Renal cortical epithelial cell (primary cell): ENCODE data around the gene FMOD. TPM values are rescaled to one million over a fixed set of nuclear protein-coding genes. Genes with fewer than 3 reads are reported as not detected.
A peak's percentile ranks its signal among the peaks of the same experiment; 100 is the strongest.

Experiments
- DNase-seq: peaks from one replicate; pipeline ENCODE4 v3.0.0-alpha.2; 2011; ENCODE audit warnings: low read depth
- total RNA-seq: library from RNA; depleted of rRNA; stranded (reverse); fragments of >200 nt; gene quantifications from 2 replicates; pipeline ENCODE4 v1.2.3, GENCODE V29; 2014

FMOD gene
- total RNA-seq, result 1.7 TPM in 1 of 2 replicates, not detected in the other

DNA sequence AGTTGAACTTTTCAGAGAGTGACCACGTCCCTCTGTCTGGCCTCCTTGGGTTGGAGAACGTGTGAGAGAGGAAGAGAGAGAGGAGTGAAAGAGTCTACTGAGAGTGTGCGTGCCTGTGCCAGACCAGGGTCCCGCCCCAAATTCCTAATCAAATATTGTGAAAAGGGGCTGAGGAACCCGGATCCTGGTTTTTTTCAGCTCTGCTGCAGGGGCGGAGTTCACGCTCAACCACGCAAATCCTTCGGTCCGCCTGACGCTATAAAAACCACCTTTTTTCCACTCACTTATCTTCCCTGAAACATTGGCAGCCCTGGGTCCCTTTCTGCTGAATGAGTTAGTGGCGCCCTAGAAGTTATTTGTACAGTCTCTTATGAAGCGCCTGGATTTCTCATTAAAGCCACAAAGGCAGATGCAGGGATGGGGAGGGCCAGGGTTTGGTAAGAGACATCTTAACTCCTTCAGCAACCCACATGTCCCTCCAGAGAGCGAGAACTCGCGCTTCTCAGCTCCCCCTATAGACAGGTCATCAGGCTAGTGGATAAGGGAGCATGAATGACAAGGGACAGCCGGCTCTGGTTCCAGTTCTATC lies at the start of gene FMOD:
FMOD (minus strand) TSS at position 86 of the 589 bp plus-strand sequence. CDS start 2,852 bp downstream, outside the sequence.
- peak; percentile 36 for DNase-seq

DNA sequence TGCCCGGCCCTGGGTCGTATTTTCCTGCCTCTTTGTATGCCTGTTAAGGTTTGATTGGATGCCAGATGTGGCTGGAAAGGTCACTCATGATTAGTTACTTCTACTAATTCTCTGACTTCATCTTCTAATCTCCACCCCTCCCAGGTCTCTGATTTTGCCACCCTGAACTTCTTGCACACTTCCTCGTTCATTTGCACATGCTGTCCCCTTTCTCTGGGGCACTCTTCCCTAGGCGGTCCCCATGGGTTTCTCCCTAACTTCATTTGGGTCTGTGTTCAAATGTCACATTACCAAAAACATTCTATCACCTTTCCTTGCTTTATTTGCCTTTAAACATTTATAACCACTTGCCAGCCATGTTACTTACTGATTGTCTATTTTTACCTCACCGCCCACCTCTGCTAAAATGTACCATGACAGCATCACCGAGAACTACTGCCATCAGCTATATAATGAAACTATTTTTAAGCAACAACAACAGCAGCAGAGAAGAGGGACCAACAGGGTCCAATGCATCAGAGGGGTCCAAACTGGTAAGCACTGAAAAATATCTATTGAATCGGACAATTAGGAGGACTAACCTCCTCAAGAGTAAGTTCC lies 45.8 kb upstream of the FMOD start:
- no peak for DNase-seq

DNA sequence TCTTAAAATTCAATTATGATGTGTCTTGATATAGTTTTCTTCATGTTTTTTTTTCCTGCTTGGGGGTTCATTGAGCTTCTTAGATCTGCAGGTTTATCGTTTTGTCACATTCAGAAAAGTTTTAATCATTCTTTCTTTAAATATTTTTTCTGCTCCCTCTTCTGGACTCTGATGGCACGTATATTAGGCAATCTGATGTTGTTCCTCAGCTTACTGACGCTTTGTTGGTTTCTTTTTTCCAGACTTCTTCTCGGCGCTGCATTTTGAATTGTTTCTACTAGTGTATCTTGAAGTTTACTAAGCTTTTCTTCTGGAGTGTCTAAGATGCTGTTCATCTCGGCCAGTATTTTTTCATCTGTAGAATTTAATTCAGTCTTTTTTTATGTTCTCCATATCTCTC lies 44.8 kb upstream of the FMOD start:
- no peak for DNase-seq

DNA sequence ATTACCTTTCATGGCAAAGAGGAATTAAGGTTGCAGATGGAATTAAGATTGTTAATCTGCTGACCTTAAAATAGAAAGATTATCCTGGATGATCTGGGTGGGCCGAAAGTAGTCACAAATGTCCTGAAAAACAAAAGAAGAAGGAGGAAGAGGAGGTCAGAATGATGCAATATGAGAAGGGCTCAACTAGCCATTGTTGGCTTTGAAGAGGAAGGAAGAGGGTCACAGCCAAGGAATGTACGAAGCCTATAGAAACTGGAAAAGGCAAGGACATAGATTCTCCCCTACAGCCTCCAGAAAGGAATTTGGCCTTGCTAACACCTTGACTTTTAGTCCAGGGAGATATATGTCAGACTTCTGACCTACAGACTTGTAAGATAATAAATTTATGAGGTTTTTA lies 39.4 kb upstream of the FMOD start:
- DNase-seq, result no peak

DNA sequence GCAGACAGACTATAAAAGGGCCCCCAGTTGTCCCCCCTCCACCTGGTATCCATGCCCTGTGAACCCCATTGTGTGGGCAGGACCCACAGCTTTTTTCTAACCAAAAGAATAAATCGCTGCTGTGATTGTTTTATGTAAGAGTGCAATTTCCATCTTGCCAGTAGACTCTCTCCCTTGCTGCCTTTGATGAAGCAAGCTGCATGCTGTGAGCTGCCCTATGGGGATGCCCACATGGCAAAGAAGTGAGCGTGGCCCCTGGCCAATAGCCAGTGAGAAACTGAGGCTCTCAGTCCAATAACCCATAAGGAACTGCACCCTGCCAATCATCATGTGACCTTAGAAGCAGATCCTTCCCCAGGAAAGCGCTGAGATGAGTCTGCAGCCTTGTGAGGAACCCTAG lies 37.8 kb upstream of the FMOD start:
- no peak for DNase-seq

DNA sequence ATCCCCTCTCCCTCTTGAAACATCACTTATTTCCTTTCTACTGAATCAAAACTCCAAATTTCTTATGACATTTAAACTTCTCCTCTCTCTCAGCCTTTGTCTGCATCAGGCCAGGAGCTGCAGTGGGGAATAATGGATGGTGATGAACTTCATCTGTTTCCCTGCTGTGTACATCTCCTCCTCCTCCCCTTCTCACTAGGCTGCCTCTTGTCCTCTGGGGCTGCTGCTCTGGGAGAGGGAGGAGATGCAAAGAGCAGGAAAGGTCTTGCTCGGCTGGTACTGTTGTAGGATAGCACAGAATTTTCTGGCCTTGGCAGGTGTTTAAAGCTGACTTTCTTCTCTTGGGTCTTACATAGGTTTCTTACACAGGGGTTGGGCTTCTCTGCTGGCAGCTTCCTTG lies 31.1 kb upstream of the FMOD start:
- no peak for DNase-seq

DNA sequence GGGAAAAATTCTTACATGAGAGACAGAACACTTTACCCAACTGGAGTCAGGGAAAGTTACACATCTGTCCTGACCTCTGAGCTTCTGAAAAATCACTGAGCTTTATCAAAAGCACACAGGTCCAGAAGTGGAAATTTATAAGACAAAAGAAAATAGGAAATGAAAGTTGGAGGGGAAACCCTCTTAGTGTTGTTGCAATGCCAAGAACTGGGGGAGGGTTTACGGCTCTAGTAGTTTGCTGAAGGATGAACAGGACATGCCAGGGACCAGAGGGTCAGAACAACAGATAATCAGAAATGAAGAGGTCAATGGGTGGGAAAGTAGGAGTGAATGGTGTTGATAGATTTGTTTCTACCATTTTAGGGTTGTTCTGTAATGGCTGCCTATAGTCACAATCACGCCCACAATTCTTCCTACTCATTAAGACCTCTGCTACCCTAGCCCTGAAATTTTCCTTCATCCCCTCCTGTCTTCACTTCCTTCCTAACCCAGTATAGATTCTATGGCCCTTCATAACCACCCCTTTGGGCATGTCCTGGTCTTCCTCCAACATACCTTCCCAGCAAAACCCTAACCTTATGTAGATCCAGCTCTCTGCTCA lies 30.3 kb upstream of the FMOD start:
- no peak for DNase-seq

DNA sequence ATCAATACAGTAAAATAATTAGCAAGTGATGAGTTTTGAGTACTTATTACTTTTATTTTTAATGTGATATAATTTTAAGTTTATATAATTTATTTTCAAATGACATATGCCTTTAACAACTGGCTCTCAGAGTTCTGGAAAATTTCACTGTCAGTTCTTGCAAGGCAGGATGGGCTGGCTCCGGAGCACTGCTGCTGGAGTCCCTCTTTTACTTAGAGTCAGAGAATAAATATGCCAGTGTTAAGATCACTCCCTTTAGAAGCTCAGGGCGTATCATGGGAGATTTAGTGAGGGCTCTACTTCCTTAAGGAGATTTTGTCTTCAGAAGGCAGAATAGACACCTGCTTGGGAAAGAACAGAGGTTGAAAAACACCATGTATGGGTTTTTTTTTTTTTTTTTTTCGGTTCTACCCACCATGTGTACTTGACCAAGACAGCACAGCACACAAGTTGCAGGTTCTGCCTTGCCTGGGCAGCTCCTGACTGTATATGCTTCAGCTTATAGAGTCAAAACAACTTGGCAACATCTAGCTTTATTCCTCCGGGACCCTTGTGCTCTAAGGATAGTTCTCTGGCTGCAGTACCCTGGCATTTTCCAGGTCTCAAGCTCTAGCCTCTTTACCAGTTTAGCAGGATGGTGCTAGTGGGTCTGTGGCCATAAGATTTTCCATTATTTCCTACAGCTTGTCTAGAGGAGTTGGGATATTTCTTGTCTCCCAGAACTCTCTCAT lies 29.7 kb upstream of the FMOD start:
- no peak for DNase-seq

DNA sequence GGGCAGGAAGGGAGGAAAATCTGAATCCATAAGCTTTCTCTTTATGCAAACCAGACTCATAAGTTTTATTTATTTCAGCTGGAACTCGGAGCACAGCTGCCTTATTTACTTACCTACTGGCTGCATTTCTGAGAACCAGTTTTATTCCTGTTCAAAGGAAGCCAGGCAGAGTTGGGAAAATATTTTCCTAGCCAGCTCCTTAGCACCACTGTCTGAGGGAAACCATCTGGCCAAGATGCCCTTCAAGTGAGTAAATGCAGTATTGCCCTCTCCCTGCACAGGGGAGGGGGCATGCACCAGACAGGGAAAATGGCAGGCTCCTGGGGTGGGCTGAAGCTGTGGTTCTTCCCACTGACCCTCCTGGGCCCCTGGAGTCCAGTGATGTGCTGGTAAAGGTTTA lies 28.9 kb upstream of the FMOD start:
- no peak for DNase-seq

DNA sequence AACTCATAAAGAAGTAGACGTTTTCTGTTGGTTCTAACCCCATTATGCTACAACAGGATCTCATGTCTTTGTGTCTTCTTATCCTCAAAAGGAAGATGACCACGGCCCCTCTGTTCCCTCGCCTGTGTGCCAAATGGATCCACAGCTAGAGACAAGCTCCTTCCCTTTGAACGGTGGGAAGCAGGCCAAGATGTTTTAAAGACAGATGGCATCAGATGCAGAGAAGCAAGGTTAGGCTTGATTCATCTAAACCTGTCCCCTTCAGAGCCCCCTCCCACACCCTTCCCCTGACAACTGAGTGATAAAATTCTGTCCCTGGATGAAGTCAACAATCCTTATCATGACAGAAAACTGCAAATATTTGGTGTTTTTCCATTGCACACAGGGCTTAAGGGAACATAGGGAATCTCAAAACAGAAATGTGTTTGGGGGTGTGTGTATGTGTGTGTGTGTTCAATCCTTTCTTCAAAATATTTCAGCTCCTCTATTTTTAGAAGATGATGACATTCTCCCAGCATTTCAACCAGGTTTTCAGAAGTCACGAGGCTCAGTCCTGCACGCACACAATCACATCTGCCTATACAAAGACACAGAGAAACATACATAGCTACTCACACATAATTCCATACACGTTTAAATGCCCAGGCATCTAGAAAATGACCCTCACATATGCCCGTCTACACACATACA lies 27.8 kb upstream of the FMOD start:
- no peak for DNase-seq

DNA sequence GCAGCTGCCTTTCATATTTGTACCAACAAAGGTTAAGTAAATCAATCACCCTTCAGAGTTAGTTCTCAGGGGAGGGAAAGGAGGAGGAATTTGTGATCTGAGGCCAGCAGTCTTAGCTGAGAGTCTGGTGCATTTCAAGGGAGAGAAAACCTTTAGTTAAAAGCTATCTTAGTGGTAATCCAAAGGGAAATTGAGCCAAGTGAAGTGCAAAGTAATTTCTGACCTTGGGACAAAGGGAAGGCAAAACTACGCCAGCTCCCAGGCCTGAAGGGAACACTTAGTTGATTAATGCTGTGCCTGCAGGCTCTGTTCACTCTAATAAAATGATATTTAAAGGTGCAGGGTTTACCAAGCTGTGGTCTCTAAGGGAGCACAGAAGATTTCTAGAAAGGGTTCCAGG lies 23.1 kb upstream of the FMOD start:
- DNase-seq, result no peak

DNA sequence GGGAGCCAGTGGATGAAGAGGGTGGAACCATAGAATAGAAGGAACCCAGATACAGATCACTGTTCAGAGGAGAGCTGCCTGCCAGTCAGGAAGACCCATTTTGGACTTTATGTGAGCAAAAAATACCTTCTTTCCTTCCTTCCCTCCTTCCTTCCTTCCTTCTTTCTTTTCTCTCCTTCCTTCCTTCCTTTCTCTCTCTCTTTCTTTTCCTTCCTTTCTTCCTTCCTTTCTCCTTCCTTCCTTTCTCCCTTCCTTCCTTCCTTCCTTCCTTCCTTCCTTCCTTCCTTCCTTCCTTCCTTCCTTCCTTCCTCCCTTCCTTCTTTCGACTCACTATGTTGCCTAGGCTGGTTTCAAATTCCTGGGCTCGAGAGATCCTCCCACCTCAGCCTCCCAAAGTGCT lies 22.1 kb upstream of the FMOD start:
- DNase-seq, result no peak

DNA sequence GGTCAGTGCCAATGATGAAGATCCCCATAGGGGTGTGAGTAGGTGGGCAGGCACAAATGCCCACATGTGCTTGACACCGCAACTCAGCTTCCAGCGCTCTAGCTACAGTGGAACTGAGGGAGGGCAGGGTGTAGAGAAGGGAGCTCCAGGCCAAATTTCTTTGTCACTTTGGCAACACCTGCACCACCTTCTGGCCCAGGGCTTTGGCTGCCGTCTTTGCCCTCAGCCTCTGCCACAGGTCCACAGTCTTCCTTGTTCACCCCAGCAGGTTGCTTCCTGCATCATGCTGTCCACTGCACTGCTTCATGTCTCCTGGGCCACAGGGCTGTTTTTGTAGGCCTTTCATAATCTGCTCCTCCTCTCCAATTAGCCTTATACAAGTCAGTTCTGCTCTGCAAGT lies 20.4 kb upstream of the FMOD start:
- DNase-seq, result no peak

DNA sequence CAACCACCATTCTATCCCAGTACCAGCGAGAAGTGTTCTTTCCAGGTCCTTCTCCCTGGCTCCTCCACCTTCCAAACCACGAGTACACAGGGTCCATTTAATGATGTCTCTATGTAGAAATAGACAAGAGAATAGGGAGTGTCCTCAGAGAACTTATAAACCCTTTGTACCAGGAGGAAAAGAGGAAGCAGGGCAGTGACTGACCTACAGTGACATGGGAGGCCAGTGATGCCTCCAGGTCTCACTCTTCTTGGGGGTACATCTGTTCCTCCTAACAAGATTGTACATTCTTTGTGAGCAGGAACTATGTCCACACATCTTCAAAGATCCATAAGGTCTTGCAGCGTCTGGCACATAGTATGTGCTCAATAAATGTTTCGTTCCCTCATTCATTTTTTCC lies 18.7 kb upstream of the FMOD start:
- DNase-seq, result no peak

DNA sequence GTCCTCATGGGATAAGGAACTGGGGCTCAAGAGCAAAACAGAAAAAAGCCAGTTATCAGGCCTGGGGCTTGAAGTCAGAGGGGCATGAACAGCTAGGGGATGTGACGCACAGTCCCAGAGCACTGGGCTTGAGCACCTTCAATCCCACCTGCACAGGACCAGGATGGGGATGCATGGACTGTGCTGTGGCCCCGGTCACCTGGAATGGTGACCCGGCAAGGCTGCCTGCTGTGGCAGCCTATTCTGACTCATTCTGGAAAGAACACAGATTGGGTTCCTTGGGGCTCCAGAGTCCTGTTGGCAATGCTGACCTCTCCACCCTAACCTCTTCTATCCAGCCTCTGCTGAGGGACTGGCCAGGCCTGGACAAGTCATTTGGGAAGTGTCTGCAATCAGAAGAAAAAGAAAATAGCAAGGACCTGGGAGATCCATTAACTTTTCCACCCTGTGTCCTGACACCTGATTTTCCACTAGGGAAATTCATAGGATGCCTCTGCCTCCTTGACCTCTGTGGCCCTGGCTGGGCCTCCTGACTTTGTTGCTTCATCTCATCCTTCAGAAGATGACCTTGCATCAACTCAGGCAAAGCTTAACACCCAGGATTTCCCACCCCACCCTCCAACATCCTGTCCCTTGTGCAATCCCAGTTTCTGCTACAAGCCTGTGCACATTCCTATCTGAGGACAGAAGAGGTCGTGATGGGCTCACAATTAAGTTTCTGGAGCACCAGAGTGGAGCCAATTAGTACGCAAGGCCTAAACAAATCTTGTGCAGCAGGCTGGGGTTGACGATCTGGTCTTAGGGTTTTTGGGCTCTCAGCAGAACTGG lies 17.9 kb upstream of the FMOD start:
- no peak for DNase-seq

DNA sequence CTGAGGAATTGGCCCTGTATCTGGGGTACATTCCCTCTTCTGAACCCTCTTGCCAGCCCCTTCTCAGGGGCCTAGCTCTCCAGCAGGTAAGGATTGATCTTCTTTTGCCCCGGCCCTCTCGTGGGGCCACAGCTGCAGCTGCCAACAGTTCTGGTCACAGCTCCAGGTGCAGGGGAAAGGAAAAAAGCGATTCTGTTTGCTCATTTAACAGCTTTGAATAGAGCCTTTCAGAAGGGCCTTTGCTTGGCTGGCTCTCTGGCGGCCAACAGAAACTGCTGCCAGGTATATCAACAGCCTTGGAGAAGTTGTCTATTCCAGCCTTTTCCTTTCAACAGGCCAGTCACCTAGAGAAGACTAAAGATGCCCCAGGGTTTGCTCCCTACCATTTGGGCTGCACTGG lies 16.1 kb upstream of the FMOD start:
- no peak for DNase-seq

DNA sequence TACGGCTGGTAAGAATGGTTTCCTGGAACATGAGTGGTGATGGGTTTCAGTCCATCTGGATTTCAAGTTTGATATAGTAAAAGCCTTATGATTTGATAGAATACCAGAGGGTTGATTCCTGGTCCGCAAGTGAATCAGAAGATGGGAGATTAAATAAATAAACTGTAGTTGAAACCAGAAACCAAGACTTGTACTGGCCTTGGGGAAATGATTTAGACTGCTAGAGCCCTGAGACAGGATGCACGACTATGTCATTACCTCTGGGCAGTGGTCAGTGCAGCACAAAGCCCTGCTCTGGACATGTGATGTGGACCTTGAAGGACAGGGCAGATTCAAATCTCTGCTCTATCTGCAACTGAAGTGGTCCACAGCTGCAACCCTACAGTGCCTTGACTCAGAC lies 15.6 kb upstream of the FMOD start:
- no peak for DNase-seq

DNA sequence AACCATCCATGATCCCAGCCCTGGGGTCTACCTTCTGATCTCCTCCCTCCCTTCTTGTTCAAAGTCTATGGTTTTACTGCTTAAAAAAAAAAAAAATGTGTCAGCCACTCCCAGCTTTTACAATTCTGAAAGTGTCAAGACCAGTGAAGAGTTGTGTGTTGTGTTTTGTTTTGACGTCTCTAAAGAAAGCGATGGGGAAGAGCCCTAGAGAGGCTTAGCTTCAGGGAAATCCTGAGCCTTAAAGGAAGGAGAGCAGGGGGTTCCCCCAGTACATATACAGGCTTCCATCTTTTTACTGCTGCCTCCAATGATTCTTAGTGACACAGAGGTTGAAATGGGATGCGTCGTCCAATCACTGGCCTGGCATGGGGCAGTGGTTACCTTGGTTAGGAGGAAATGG lies 13.9 kb upstream of the FMOD start:
- no peak for DNase-seq

DNA sequence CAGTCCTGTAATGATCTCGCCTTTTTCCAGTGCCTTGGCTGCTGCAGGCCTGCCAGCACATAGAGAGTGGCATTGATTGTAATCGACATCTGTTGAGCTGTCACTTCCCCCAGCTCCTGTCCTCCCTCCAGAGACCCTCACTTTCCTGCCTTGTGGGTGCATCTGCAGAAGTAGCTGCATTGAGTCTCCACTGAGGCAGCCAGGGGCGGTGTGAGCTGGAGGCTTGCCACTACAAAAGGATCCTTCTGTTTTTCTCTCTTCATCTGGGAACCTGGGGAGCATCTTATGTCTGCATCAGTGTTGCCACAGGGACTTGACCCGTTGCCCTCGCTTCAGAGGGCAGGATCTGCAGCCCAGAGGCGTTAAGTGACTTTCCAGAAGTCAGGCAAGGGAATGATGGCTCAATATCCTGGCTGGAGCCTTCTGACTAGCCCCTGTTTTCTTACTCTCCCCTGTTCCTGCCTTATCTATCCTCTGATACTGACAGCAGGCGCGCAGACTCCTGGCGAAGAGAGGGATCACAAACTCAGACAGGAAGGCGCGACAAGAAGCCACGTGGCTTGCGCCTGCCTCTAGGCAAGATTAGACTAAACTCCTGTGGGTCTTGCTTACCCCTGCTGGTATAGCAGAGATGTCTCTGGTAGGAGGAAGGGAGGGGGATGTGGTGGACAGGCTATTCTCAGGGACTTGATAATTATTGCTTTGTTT lies 13.3 kb upstream of the FMOD start:
- DNase-seq, result no peak

DNA sequence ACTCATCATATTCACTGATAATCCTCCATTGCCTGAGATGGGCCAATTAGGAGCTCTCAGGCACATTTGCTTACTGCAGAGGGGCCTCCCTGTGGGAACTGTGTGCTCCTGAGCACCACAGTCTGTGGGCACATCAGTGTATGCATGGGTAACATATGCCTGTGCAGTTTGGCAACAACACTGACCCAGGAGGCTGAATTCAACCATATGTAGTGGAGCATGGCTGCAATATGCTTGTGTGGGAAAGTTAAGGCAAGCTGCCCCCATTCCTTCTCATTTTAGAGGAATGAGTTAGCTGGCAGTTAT lies 11.8 kb upstream of the FMOD start:
- no peak for DNase-seq
